GM18870 (cell line): ENCODE measurements around the gene PTBP1.

Experiments
- ATAC-seq: cut with Tn5 transposase; IDR thresholded peaks from one replicate; pipeline ENCODE4 v1.9.1; 2021; ENCODE audit warnings: moderate library complexity; ENCODE audit not compliant: unreplicated experiment

Gene PTBP1

GRCh38 chr19:795691-796581 lies 1.3 kb upstream of the PTBP1 start:
- no peak for ATAC-seq

GRCh38 chr19:797528-798414 lies 519 bp downstream of the PTBP1 start:
- ATAC-seq, result no peak

- ATAC-seq, result no peak
Measured at GRCh38 chr19:798415-799075, 1.3 kb downstream of the PTBP1 start.

GRCh38 chr19:799076-799881 lies 2.0 kb downstream of the PTBP1 start:
- no peak for ATAC-seq

GRCh38 chr19:800360-801029 lies 3.2 kb downstream of the PTBP1 start:
- no peak for ATAC-seq

GRCh38 chr19:801030-801860 lies 4.0 kb downstream of the PTBP1 start:
- ATAC-seq, result no peak

GRCh38 chr19:801861-802497 lies 4.7 kb downstream of the PTBP1 start:
- no peak for ATAC-seq

GRCh38 chr19:802498-803098 lies 5.3 kb downstream of the PTBP1 start:
- no peak for ATAC-seq

- no peak for ATAC-seq
Measured at GRCh38 chr19:803099-803561, 5.9 kb downstream of the PTBP1 start.

- ATAC-seq, result no peak
Measured at GRCh38 chr19:803686-804418, 6.6 kb downstream of the PTBP1 start.

GRCh38 chr19:804419-805165 lies 7.3 kb downstream of the PTBP1 start:
- no peak for ATAC-seq

GRCh38 chr19:805166-805551 lies 7.9 kb downstream of the PTBP1 start:
- no peak for ATAC-seq

GRCh38 chr19:805600-806550 lies 8.6 kb downstream of the PTBP1 start:
- no peak for ATAC-seq

- no peak for ATAC-seq
Measured at GRCh38 chr19:806815-807421, 9.7 kb downstream of the PTBP1 start.
